OCI-LY7 (cell line): ENCODE measurements around the gene ATP1A3. TPM values are rescaled to one million over a fixed set of nuclear protein-coding genes. Genes with fewer than 3 reads are reported as not detected.

Source experiments
- BruUV-seq: library from RNA; stranded (reverse); fragments of 400-500 nt; replicated peaks from 2 replicates; lab custom pipeline; 2021; lab: Mats Ljungman, UMichigan
- CTCF ChIA-PET: fragments of 300-600 bp; sonication (Branson Sonifier 250); formaldehyde crosslinking; loops from one replicate; lab custom pipeline; 2022; ENCODE audit warnings: antibody characterized with exemption; ENCODE audit not compliant: unreplicated experiment; lab: Charles Lee
- POLR2A ChIA-PET: fragments of 300-600 bp; sonication (Branson Sonifier 250); formaldehyde crosslinking; loops from one replicate; lab custom pipeline; 2022; ENCODE audit warnings: antibody characterized with exemption; lab: Charles Lee
- DNase-seq: peaks from one replicate; pipeline ENCODE4 v3.0.0-alpha.2; 2015; ENCODE audit warnings: low spot score
- H2AFZ ChIP-seq: fragments of 200-600 bp; sonication (generic), shearing (Covaris generic); 2 replicates; pipeline ENCODE4 v1.6.1; 2014; ENCODE audit warnings: mild to moderate bottlenecking, antibody characterized with exemption, low read length, moderate library complexity
- H3K27ac ChIP-seq: fragments of 200-600 bp; sonication (generic); 2 replicates; pipeline ENCODE4 v1.5.1; 2014; ENCODE audit warnings: mixed run types, low read depth, mild to moderate bottlenecking, moderate library complexity, low read length, inconsistent platforms; ENCODE audit not compliant: poor library complexity, severe bottlenecking
- H3K36me3 ChIP-seq: fragments of 200-600 bp; sonication (generic); 2 replicates; pipeline ENCODE4 v1.6.1; 2014; ENCODE audit warnings: mild to moderate bottlenecking, antibody characterized with exemption, low read length, moderate library complexity, mixed read lengths; ENCODE audit not compliant: insufficient read depth
- H3K4me1 ChIP-seq: fragments of 200-600 bp; sonication (generic); 2 replicates; pipeline ENCODE4 v1.5.1; 2014; ENCODE audit warnings: mild to moderate bottlenecking, low read length; ENCODE audit not compliant: insufficient read depth, poor library complexity, severe bottlenecking
- H3K4me2 ChIP-seq: fragments of 200-600 bp; sonication (generic); 2 replicates; pipeline ENCODE4 v1.6.1; 2014; ENCODE audit warnings: mild to moderate bottlenecking, low read length
- H3K4me3 ChIP-seq: fragments of 200-600 bp; sonication (generic); 2 replicates; pipeline ENCODE4 v1.5.1; 2014; ENCODE audit warnings: mild to moderate bottlenecking, low read depth, low read length; ENCODE audit not compliant: poor library complexity, severe bottlenecking
- H3K79me2 ChIP-seq: fragments of 200-600 bp; sonication (generic); 2 replicates; pipeline ENCODE4 v1.6.1; 2016; ENCODE audit warnings: low read depth, mild to moderate bottlenecking, low read length, moderate library complexity, mixed read lengths; ENCODE audit not compliant: insufficient read depth
- H3K9me2 ChIP-seq: fragments of 200-600 bp; sonication (generic); 2 replicates; pipeline ENCODE4 v1.6.1; 2016; ENCODE audit warnings: mild to moderate bottlenecking, low read length, mixed read lengths; ENCODE audit not compliant: insufficient read depth
- H3K9me3 ChIP-seq: fragments of 200-600 bp; sonication (generic); 2 replicates; pipeline ENCODE4 v1.6.1; 2014; ENCODE audit warnings: mild to moderate bottlenecking, mixed run types, low read length, mixed read lengths
- H4K20me1 ChIP-seq: fragments of 200-600 bp; sonication (generic); 2 replicates; pipeline ENCODE4 v1.6.1; 2014; ENCODE audit warnings: mild to moderate bottlenecking, antibody characterized with exemption, low read length, moderate library complexity, mixed read lengths; ENCODE audit not compliant: insufficient read depth
- EZH2phosphoT487 ChIP-seq: fragments of 200-600 bp; sonication (generic); IDR thresholded peaks from 2 replicates; pipeline ENCODE4 v1.6.1; 2018; ENCODE audit warnings: low read depth, borderline replicate concordance, mild to moderate bottlenecking, mixed run types, antibody characterized with exemption, low read length, moderate library complexity, mixed read lengths
- intact Hi-C: fragments of 100-400 bp; cut with micrococcal nuclease; formaldehyde crosslinking; loops from one replicate; pipeline ENCODE4 v1.10.0; 2022; ENCODE audit not compliant: unreplicated experiment
- total RNA-seq, 2 experiments: library from RNA; depleted of rRNA in 1 of 2; stranded (reverse); fragments of >200 nt in 1 of 2; shearing (Covaris generic) in 1 of 2; gene quantifications; 2 replicates each; pipeline ENCODE4 v1.2.3, GENCODE V29; 2014 to 2022
- TF ChIP-seq, protein P1 (sequence below): fragments of 200-600 bp; sonication (generic); conservative IDR thresholded peaks from 2 replicates; pipeline ENCODE4 v1.5.1; 2014; ENCODE audit warnings: mild to moderate bottlenecking, antibody characterized with exemption, low read length, moderate library complexity, mixed read lengths

ATP1A3 gene
- total RNA-seq, 2 experiments from 2014 or later, result 9.3 to 33.0 TPM

DNA sequence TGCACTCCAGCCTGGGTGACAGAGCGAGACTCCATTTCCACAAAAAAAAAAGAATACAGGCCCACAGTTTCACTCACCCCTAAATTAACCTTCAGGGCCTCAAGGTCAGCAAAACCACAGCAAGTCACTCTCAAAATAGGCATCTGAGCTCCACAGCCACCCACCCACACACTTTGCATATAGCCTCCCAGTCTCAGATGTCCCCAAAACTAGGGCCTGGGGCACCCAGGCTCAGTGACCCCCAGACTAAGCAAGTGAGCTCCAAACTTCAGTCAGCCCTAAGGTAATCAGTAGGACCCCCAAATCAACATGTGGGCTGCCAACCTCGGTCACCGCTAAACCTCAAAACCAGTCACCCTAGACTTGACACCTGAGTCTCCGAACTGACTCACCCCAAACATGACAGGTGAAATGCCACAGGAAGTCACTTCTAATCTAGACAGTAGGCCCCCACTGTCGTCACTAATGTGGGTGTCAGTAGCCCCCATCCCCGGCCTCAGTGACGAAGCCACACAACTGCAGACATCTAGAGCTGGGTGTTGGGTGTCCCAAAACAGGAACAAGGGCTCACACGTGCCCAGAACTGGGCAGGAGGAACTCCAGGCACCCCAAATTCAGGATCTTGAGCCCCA is 48.8 kb downstream of the ATP1A3 start:
- no TSS peak for BruUV-seq
- H3K4me1 ChIP-seq, result peaks cover 90% of the 10 kb centered on the region
- H4K20me1 ChIP-seq, result no peaks in the 10 kb centered on the region
- H3K4me2 ChIP-seq, result peak overlapping the region; percentile 76
- H3K27ac ChIP-seq, result peak overlapping the region; percentile 96
- ChIA-PET CTCF (interaction anchor here (1.0 to 1.2 kb wide), 2 partner anchors 14 to 68 kb away, joined by 3 read pairs; partner anchors contain the start of gene CD79A), POLR2A (interaction anchor here (0.6 to 3.4 kb wide), 13 partner anchors 8 to 398 kb away, joined by 3 to 21 read pairs (median 7); partner anchors contain the start of genes CD79A, ERFL and RPS19)
- peak overlapping the region; percentile 49 for H3K4me3 ChIP-seq
- H3K9me3 ChIP-seq, result no peaks in the 10 kb centered on the region
- TF ChIP-seq, protein P1, sequence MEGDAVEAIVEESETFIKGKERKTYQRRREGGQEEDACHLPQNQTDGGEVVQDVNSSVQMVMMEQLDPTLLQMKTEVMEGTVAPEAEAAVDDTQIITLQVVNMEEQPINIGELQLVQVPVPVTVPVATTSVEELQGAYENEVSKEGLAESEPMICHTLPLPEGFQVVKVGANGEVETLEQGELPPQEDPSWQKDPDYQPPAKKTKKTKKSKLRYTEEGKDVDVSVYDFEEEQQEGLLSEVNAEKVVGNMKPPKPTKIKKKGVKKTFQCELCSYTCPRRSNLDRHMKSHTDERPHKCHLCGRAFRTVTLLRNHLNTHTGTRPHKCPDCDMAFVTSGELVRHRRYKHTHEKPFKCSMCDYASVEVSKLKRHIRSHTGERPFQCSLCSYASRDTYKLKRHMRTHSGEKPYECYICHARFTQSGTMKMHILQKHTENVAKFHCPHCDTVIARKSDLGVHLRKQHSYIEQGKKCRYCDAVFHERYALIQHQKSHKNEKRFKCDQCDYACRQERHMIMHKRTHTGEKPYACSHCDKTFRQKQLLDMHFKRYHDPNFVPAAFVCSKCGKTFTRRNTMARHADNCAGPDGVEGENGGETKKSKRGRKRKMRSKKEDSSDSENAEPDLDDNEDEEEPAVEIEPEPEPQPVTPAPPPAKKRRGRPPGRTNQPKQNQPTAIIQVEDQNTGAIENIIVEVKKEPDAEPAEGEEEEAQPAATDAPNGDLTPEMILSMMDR, result no peak
- TF ChIP-seq EZH2phosphoT487, result no peak
- no peaks in the 10 kb centered on the region for H3K79me2 ChIP-seq
- DNase-seq, result peak; percentile 97
- H3K36me3 ChIP-seq, result no peaks in the 10 kb centered on the region
- intact Hi-C loops, result loop anchor here (1.0 to 10.0 kb wide), 4 partner anchors 8 to 400 kb away; partner anchors contain the start of genes CD79A and ERFL
- no peaks in the 10 kb centered on the region for H3K9me2 ChIP-seq
- H2AFZ ChIP-seq, result no peak overlapping the region

DNA sequence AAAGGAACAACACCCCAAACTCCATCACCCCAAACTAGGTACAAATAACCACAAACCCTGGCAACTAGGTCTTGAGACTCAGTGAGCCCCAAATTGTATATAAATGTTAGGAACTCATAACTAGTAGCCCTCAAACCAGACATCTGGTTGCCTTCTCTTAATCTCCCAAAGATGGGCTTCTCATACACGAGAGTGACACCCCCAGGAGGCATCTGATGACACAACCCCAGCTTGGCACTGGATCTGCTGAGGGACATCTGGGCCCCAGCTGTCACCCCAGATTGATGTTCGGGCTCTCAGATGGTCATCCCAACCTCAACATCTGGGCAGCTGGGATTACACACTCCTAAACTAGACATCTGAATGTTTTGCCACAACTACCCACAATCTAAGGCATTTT is 49.7 kb downstream of the ATP1A3 start:
- Histone ChIP-seq H3K4me3 (peak overlapping the region; percentile 21), H3K4me2 (peak overlapping the region; percentile 76), H3K4me1 (peaks cover 89% of the 10 kb centered on the region), H3K27ac (peak overlapping the region; percentile 96), H3K79me2 (peaks cover 6% of the 10 kb centered on the region; the same call in 1 of the 2 replicates), H4K20me1 (no peaks in the 10 kb centered on the region), H3K36me3 (no peaks in the 10 kb centered on the region), H3K9me2 (no peaks in the 10 kb centered on the region), H2AFZ (no peak overlapping the region), H3K9me3 (no peaks in the 10 kb centered on the region)
- TF ChIP-seq EZH2phosphoT487, result no peak
- TF ChIP-seq, protein P1, result 0 out of 2 replicates have a peak, but pooled peaks have one; percentile 32
- ChIA-PET CTCF (interaction anchor here (1.0 to 1.2 kb wide), 2 partner anchors 13 to 67 kb away, joined by 3 read pairs; partner anchors contain the start of gene CD79A), POLR2A (interaction anchor here (0.8 to 3.2 kb wide), 7 partner anchors 14 to 85 kb away, joined by 3 to 13 read pairs (median 7); partner anchors contain the start of genes CD79A and ERFL)
- peak; percentile 62 for DNase-seq
- no TSS peak for BruUV-seq
- intact Hi-C loops, result loop anchor here (2.0 to 10.0 kb wide), 3 partner anchors 16 to 400 kb away; partner anchors contain the start of genes CD79A and ERFL
